GM12864 (cell line): ENCODE measurements around the gene SNTG2.

ENCODE experiments used
- DNase-seq: peaks from one replicate; pipeline ENCODE4 v3.0.0-alpha.2; 2011; ENCODE audit warnings: low read depth
- H3K4me3 ChIP-seq: 2 replicates; pipeline ENCODE4 v1.5.1; 2011; ENCODE audit warnings: mild to moderate bottlenecking, low read depth, low read length, control low read depth
- TF ChIP-seq, protein P1 (sequence below): IDR thresholded peaks from 2 replicates; pipeline ENCODE4 v1.5.1; 2011; ENCODE audit warnings: low read depth, mild to moderate bottlenecking, moderate library complexity, low read length, control low read depth, inconsistent platforms; ENCODE audit errors: missing control alignments

Gene SNTG2

DNA sequence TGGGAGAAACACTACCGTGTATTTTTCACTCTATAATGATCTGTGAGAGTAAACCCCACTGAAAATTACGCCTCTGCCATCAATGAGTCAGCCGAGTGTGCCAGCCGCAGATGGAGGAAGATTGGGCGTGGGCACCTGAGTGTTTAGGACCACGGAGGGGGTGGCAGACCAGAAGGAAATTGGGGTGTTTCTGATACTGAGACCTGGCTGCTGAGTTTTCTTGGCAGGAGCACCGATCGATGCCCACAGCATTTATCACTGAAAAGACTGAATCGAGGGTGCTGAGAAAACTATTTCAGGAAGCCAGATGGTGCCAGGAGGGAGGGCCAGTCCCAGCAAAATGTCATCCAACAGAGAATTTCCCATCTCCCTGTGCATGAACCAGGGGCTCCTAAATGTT, 370.7 kb downstream of the SNTG2 start:
- no peak overlapping the region for H3K4me3 ChIP-seq
- no peak for DNase-seq
- TF ChIP-seq, protein P1, sequence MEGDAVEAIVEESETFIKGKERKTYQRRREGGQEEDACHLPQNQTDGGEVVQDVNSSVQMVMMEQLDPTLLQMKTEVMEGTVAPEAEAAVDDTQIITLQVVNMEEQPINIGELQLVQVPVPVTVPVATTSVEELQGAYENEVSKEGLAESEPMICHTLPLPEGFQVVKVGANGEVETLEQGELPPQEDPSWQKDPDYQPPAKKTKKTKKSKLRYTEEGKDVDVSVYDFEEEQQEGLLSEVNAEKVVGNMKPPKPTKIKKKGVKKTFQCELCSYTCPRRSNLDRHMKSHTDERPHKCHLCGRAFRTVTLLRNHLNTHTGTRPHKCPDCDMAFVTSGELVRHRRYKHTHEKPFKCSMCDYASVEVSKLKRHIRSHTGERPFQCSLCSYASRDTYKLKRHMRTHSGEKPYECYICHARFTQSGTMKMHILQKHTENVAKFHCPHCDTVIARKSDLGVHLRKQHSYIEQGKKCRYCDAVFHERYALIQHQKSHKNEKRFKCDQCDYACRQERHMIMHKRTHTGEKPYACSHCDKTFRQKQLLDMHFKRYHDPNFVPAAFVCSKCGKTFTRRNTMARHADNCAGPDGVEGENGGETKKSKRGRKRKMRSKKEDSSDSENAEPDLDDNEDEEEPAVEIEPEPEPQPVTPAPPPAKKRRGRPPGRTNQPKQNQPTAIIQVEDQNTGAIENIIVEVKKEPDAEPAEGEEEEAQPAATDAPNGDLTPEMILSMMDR = no peak

DNA sequence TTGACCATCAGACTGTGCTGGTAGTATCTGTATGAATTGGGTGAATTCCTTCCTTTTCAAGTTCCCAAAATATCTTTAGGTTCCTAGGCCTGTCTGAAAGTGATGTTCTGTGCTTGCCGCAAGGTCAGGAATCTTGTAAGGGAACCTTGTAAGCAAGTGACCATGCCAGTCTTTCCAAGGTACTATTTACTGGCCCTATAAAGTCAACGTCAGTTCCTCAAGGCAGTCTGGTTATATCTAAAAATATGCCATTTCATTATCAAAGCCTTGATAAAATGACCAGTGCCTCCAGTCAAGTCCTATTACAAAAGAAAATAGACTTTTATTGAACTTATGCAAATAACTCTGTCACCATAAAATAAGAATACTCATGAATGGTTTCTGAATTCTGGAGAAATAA, 374.2 kb downstream of the SNTG2 start:
- DNase-seq = no peak
- no peak overlapping the region for H3K4me3 ChIP-seq
- TF ChIP-seq, protein P1 = no peak

DNA sequence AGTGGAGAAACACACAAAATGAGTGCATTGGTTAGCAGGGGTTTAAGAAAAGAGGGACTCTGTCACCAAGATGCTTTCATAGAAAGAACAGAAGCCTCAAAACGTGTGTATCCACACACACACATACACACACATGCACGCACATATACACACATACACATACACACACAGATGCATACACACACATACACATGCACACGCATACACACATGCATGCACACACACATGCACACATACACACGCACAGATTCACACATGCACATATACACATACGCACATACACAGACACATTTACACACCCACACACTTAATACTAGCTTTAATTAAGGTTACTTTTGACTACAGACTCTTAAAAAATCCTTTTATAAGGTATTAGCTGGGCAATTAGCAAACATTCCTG, 378.0 kb downstream of the SNTG2 start:
- no peak overlapping the region for H3K4me3 ChIP-seq
- TF ChIP-seq, protein P1 = no peak
- DNase-seq = no peak

DNA sequence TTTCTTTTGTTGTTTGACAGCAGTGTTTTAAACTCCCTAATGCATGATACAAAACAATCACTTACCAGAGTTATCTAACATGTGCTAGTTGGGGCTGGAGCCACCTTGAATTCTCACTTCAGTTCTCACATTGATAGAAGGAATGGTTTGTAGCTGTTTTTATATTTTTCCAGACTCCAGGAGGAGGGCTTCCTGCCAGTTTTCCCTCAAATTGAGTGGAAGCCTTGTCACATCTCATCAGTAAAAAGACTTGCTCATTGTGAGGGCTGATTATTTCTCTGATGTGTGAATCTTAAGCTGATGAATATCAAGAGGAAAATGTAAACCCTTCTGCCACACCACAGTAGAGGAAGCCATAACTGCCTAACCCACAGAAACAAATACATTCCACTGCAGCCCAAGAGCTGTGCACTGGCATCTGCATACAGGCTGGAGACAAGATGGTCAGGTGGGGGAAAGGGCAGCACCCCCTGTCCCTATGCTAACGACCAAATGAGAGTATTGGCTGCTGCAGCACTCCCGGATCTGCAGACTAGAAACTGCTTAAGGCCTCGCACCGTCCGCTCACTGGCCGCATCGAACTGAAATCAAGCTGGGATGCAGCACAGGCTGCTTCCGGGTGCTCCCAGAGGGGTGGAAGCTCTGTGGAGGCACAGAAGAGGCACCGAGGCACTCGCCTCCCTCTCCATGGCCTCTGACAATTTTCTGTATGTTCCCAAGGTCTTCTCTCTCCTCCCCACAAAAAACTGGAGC, 388.9 kb downstream of the SNTG2 start:
- TF ChIP-seq, protein P1 = no peak
- H3K4me3 ChIP-seq = no peak overlapping the region
- DNase-seq = no peak

DNA sequence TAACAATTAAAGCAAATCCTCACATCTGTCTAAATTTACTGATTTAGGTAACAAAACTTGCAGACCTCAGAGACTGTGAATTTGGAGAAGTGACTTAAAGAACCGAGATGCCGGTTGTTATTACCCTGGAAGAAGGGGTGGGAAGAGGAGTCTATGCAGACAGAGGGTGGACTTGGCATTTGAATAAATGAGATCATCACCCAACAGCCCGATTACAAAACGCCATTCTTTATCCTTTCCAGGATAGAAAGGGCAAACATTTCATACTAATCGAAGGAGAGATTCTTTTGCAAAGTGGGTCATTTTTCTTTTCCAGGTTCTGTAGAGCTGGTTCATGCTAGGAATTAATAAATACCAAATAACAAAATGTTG, 389.5 kb downstream of the SNTG2 start:
- no peak overlapping the region for H3K4me3 ChIP-seq
- DNase-seq = no peak
- TF ChIP-seq, protein P1 = no peak

DNA sequence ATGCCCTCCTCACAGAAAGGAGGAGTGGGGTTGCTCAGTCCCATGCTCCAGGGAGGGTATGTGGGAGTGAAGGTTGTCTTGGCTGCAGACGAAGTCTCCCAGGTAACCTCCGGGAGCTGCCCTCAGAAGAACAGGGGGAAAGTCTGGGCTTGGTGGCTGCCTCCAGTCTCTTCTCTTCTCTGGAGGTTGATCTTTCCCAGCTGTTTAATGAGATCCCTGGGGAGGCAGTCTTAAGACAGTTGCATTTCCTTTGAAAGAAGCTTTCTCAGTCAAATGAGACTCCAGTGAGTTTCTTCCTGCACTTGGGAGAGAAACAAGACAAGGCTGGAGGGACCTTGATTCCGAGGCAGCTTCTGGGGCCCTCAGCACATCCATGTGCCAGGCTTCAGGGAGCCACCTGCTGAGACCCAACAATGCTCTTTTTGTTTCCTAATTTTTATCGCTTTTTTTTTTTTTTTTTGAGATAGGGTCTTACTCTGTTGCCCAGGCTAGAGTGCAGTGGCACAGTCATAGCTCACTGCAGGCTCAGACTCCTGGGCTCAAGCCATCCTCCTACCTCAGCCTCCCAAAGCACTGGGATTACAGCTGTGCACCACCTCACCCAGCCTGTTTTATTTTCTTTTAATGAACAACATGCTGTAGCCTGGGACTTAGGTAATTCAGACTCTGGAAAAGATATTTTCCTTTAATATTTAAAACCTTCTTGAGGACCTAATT, 390.9 kb downstream of the SNTG2 start:
- H3K4me3 ChIP-seq = no peak overlapping the region
- TF ChIP-seq, protein P1 = no peak
- DNase-seq = no peak
